Measurements from ENCODE around the gene RUBCNL.

DNA sequence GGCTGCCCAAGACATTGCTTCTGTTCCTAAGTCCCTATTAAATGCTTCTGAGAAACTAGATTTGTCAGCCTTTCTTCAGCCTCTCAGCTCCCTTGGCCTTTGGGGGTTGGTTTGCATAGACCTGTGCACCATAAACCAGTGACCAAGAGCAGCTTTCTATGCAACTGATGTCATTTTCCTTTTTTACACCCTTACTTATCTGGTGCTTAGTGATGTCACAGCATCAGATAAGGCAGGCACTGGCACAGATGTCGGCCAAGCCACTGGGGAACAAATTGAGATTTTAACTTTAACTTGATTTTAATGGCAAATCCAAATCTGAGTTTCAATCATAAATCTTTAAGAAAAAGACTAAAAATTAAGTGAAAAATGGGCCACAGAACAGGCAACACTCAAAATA lies 59.8 kb downstream of the RUBCNL start:
- TF ChIP-seq, protein P1, sequence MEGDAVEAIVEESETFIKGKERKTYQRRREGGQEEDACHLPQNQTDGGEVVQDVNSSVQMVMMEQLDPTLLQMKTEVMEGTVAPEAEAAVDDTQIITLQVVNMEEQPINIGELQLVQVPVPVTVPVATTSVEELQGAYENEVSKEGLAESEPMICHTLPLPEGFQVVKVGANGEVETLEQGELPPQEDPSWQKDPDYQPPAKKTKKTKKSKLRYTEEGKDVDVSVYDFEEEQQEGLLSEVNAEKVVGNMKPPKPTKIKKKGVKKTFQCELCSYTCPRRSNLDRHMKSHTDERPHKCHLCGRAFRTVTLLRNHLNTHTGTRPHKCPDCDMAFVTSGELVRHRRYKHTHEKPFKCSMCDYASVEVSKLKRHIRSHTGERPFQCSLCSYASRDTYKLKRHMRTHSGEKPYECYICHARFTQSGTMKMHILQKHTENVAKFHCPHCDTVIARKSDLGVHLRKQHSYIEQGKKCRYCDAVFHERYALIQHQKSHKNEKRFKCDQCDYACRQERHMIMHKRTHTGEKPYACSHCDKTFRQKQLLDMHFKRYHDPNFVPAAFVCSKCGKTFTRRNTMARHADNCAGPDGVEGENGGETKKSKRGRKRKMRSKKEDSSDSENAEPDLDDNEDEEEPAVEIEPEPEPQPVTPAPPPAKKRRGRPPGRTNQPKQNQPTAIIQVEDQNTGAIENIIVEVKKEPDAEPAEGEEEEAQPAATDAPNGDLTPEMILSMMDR (IDR thresholded peaks at IDR 0.05) = no peak
- no peak for TF ChIP-seq POLR2A (IDR thresholded peaks at IDR 0.05)
